ENCODE data around the gene KIAA0040.

GRCh38 chr1:175200678-175201521 is 8.3 kb upstream of the KIAA0040 start:
- TF ChIP-seq POLR2A (IDR thresholded peaks at IDR 0.05) (no peak), CTCF (IDR thresholded peaks at IDR 0.05) (no peak), EP300 (IDR thresholded peaks at IDR 0.05) (no peak), POLR2AphosphoS5 (IDR thresholded peaks at IDR 0.05) (peak; percentile 1 to 27)
